Activated T-helper 1 cell treated with anti-CD3 and anti-CD28 coated beads, Interleukin-12 subunit alpha, Interleukin-12 subunit beta, Interleukin-2, Interleukin-4 antibody, amounts not matched to agents 30 ng/mL and 10 ng/mL and 1 ng/mL, durations not matched to agents 14 hours and 24 hours and 36 hours (primary cell): ENCODE data around the gene DNM1. TPM values are rescaled to one million over a fixed set of nuclear protein-coding genes. Genes with fewer than 3 reads are reported as not detected.

Source experiments
- DNase-seq: peaks from one replicate; pipeline ENCODE4 v3.0.0; 2021; ENCODE audit warnings: low spot score
- H3K27ac Mint-ChIP-seq: one replicate; pipeline ENCODE4 v1.8.0; 2021; ENCODE audit warnings: mild to moderate bottlenecking, mixed read lengths
- H3K27me3 Mint-ChIP-seq: one replicate; pipeline ENCODE4 v1.8.0; 2022; ENCODE audit warnings: mild to moderate bottlenecking, moderate library complexity, mixed read lengths; ENCODE audit not compliant: insufficient read depth
- H3K36me3 Mint-ChIP-seq: one replicate; pipeline ENCODE4 v1.8.0; 2021; ENCODE audit warnings: low read depth, mixed read lengths
- H3K4me1 Mint-ChIP-seq: one replicate; pipeline ENCODE4 v1.8.0; 2021; ENCODE audit warnings: low read depth, mixed read lengths
- H3K4me3 Mint-ChIP-seq: one replicate; pipeline ENCODE4 v1.8.0; 2021; ENCODE audit warnings: mild to moderate bottlenecking, moderate library complexity, mixed read lengths
- H3K9me3 Mint-ChIP-seq: one replicate; pipeline ENCODE4 v1.8.0; 2021; ENCODE audit warnings: mixed read lengths
- intact Hi-C: fragments of 100-400 bp; cut with micrococcal nuclease; formaldehyde crosslinking; loops from one replicate; pipeline ENCODE4 v1.15.1; 2024
- total RNA-seq: library from RNA; stranded (reverse); gene quantifications from 2 replicates; pipeline ENCODE4 v1.2.3, GENCODE V29; 2022

Gene DNM1
- total RNA-seq, 1 donor from 2014 or later, result 1.4 TPM

DNA sequence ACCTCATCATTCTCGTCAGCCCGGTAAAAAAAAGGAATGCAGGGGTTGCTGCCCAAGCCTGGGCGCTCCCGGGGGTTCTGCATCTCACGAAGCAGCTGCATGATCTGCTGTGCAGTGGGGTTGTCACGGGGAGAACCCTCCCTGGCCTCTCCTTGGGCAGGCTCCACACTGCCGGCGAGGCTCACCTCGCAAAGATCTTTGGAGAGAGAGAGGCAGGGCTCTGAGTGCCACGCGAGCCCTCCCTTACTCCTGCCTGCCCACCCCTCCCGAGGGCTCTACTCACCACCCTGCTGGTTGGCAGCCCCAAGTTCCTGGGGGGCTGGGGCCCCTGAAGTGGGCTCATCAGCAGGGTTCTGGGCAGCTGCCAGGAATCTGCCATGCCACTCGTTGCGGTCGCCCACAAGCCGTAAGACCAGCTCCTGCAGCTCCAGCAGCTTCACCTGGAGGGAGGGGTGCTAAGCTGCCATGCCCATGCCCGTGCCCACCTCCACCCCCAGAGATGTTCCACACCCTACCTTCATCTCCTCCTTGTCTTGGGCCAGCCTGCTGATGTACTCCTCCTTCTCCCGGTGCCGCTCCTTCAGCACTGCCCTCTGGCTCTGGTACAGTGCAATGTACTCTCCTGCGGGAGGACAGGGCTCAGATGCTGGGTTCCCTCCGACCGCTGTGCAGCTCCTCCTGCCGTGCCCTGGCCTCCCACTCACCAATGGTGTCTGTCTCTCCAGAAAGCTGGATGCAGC, 54.1 kb downstream of the DNM1 start:
- H3K4me3 Mint-ChIP-seq, result no peak overlapping the region
- H3K27ac Mint-ChIP-seq, result no peak overlapping the region
- H3K36me3 Mint-ChIP-seq, result peaks cover 17% of the 10 kb centered on the region
- no peaks in the 10 kb centered on the region for H3K9me3 Mint-ChIP-seq
- intact Hi-C loops, result no loop called here
- DNase-seq, result no peak
- peaks cover 3% of the 10 kb centered on the region for H3K27me3 Mint-ChIP-seq
- H3K4me1 Mint-ChIP-seq, result no peaks in the 10 kb centered on the region

DNA sequence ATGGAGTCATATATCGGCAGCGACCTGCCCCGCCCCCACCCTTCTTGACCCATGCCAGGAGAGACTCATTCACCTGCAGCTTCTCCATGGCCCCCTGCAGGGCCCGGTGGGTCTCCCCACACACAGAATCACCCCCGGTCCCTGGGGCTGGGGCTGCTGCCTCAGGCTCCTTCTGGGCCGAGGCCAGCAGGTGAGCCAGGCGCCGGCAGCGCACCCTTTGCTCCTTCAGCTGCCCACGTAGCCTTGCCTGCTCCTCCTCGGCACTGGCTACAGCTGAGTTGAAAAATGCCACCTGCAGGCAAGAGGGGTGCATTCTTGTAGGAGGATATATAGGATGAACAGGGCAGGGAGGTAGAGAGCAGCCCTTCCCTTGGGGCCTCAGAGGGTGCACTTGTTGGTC, 54.7 kb downstream of the DNM1 start:
- Mint-ChIP-seq H3K9me3 (no peaks in the 10 kb centered on the region), H3K4me3 (no peak overlapping the region), H3K4me1 (no peaks in the 10 kb centered on the region), H3K36me3 (peaks cover 22% of the 10 kb centered on the region), H3K27ac (no peak overlapping the region), H3K27me3 (peaks cover 1% of the 10 kb centered on the region)
- intact Hi-C loops, result no loop called here
- no peak for DNase-seq

- Mint-ChIP-seq H3K4me3 (no peak overlapping the region), H3K4me1 (no peaks in the 10 kb centered on the region), H3K36me3 (peaks cover 24% of the 10 kb centered on the region), H3K27ac (no peak overlapping the region), H3K27me3 (no peaks in the 10 kb centered on the region), H3K9me3 (no peaks in the 10 kb centered on the region)
- no peak for DNase-seq
- intact Hi-C loops, result no loop called here
Observed at GRCh38 chr9:128258326-128258725, 55.1 kb downstream of the DNM1 start.

GRCh38 chr9:128259156-128259555, 56.0 kb downstream of the DNM1 start:
- Mint-ChIP-seq H3K9me3 (no peaks in the 10 kb centered on the region), H3K27ac (no peak overlapping the region), H3K36me3 (peaks cover 24% of the 10 kb centered on the region), H3K4me3 (no peak overlapping the region), H3K27me3 (no peaks in the 10 kb centered on the region), H3K4me1 (no peaks in the 10 kb centered on the region)
- intact Hi-C loops, result no loop called here
- DNase-seq, result no peak

GRCh38 chr9:128260340-128260739, 57.2 kb downstream of the DNM1 start:
- intact Hi-C loops, result no loop called here
- Mint-ChIP-seq H3K4me3 (no peak overlapping the region), H3K36me3 (peaks cover 28% of the 10 kb centered on the region)

DNA sequence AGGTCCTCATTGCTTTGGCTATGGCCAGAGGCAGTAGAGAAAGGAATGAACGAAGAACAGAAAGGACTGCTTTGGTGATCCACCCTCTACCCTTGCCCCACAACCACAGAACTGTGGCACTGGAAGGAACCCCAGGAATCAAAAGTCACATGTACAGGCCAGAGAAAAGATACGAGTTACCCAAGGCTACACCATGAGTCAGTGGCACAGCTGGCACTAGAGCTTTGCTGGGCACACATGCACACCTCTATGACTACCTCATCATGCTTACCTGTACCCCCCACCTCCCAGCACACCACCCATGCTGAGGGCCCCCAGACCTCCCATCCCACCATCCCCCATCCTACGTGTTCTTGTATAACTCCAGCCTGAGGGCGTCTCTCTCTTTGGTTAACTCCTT, 59.5 kb downstream of the DNM1 start:
- Mint-ChIP-seq H3K27me3 (no peaks in the 10 kb centered on the region), H3K27ac (no peak overlapping the region), H3K36me3 (peaks cover 29% of the 10 kb centered on the region), H3K4me3 (no peak overlapping the region), H3K4me1 (no peaks in the 10 kb centered on the region), H3K9me3 (no peaks in the 10 kb centered on the region)
- DNase-seq, result no peak
- intact Hi-C loops, result no loop called here

More at GRCh38 chr9:128260340-128260739, 57.2 kb downstream of the DNM1 start:
- Mint-ChIP-seq H3K27ac (no peak overlapping the region), H3K27me3 (no peaks in the 10 kb centered on the region), H3K4me1 (no peaks in the 10 kb centered on the region), H3K9me3 (no peaks in the 10 kb centered on the region)
- no peak for DNase-seq

DNA sequence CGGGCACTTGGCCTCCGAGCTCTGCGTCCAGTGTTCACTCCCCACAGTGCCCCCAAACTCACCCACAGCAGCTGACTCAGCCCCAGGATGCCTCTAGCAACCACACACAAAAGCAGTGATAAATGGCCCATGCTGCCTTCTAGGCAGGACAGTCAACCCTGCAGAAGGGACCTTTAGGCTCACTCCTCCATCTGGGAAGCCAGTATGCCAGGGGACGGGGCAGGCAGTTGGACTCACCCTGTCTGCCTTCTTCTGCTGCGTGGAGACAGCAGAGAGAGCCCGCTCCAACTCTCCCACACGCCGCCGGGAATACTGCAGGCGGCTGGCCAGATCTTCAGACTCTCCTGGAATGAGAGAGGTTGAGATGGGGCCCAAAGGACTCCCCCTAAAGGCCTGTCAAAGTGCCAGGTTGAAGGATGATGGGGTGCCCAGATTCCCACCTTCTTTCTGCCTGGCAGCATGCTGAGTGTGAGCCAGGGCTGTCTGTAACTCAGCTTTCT, 62.2 kb downstream of the DNM1 start:
- Mint-ChIP-seq H3K4me3 (no peak overlapping the region), H3K27me3 (no peaks in the 10 kb centered on the region), H3K36me3 (peaks cover 29% of the 10 kb centered on the region), H3K9me3 (no peaks in the 10 kb centered on the region), H3K4me1 (no peaks in the 10 kb centered on the region), H3K27ac (no peak overlapping the region)
- intact Hi-C loops, result no loop called here
- DNase-seq, result no peak

DNA sequence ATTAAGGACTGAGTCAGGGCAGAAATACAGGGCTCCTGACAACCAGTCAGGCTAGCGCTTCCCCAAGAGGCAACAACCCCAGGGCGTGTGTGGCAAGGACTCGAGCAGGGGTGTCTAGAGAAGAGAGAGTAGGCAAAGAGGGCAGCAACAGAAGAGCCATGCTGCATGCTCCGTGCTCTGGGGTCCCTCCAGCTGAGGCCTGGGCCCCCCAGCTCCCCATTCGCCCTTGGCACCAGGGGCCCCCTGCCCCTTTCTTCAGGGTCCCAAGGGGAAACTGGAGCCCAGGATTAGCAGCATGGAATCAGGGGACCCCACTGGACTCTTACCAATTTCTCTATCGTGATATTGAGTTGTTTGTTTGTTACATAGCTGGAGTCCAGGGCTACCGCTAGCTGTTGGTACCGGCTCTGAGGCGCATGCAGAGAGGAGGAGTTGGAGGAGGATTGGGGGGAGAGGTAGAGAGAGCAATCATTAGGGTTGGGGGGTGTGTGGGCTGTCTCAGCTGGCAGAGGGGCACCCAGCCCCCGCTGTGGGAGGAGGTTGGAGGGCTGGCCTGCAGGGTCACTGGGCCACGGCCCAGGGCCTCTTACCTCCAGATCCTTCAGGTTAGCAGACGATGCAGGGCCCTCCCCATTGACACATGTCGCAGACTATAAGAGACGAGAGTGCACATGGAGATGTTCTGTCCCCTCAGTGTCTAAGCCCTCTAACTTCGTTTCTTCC, 63.9 kb downstream of the DNM1 start:
- DNase-seq, result no peak
- no peak overlapping the region for H3K27ac Mint-ChIP-seq
- intact Hi-C loops, result no loop called here
- no peaks in the 10 kb centered on the region for H3K27me3 Mint-ChIP-seq
- H3K36me3 Mint-ChIP-seq, result peaks cover 22% of the 10 kb centered on the region
- H3K4me1 Mint-ChIP-seq, result no peaks in the 10 kb centered on the region
- H3K4me3 Mint-ChIP-seq, result no peak overlapping the region
- no peaks in the 10 kb centered on the region for H3K9me3 Mint-ChIP-seq

DNA sequence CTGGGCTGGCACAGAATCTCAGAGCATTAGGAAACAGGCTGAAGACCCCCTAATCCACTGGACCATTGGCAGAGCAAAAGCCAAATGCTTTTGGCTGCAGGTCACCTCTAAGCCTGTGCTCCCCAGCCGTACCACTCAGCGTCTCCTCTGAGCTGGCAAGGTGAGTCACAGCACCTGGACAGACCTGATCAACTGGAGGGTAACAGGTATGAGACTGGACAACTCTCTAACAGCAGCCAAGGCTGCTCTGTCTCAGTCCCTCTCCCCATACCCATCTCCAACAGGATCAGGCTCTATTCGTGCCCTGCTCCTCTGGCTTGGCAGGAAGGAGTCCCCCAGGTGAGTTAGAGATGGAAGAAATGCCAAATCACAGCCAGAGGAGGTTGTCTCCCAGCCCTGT, 67.9 kb downstream of the DNM1 start:
- H3K36me3 Mint-ChIP-seq, result peaks cover 14% of the 10 kb centered on the region

DNA sequence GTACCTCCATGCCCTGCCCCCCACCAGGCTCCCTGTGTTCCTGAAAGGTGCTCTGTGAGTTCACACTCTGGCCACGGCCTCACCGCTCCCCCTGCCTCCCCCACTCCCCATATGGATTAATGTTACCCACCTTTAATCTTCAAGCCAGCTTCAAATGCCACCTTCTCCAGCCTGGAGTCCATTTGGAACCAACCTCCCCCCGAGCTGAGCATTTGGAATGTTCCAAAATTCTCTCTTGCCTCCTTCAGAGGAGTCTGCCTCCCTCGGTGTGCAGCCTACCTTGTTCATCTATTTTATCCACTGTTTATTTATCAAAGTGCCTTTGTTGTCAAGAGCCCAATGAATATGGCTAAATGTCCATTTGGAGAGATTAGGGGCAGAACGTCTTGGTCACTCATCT, 68.3 kb downstream of the DNM1 start:
- H3K36me3 Mint-ChIP-seq, result peaks cover 18% of the 10 kb centered on the region
- no peak overlapping the region for H3K27ac Mint-ChIP-seq
- no peak overlapping the region for H3K4me3 Mint-ChIP-seq
- H3K4me1 Mint-ChIP-seq, result peaks cover 31% of the 10 kb centered on the region
- H3K27me3 Mint-ChIP-seq, result no peaks in the 10 kb centered on the region
- intact Hi-C loops, result no loop called here
- no peaks in the 10 kb centered on the region for H3K9me3 Mint-ChIP-seq
- no peak for DNase-seq

More for the DNA sequence above, 67.9 kb downstream of the DNM1 start:
- no peak overlapping the region for H3K27ac Mint-ChIP-seq
- H3K9me3 Mint-ChIP-seq, result no peaks in the 10 kb centered on the region
- intact Hi-C loops, result no loop called here
- H3K4me1 Mint-ChIP-seq, result peaks cover 27% of the 10 kb centered on the region
- DNase-seq, result no peak
- H3K4me3 Mint-ChIP-seq, result no peak overlapping the region
- H3K27me3 Mint-ChIP-seq, result no peaks in the 10 kb centered on the region

GRCh38 chr9:128274245-128274644, 71.1 kb downstream of the DNM1 start:
- peak overlapping the region; percentile 98 for H3K4me3 Mint-ChIP-seq
- DNase-seq, result no peak
- peaks cover 45% of the 10 kb centered on the region for H3K4me1 Mint-ChIP-seq
- intact Hi-C loops, result no loop called here
- H3K27ac Mint-ChIP-seq, result no peak overlapping the region
- H3K27me3 Mint-ChIP-seq, result no peaks in the 10 kb centered on the region
- peaks cover 14% of the 10 kb centered on the region for H3K36me3 Mint-ChIP-seq
- no peaks in the 10 kb centered on the region for H3K9me3 Mint-ChIP-seq

- Mint-ChIP-seq H3K36me3 (peaks cover 16% of the 10 kb centered on the region), H3K4me3 (peak within 1 kb of the TSS; percentile 98), H3K27me3 (no peaks in the 10 kb centered on the region), H3K4me1 (peaks cover 54% of the 10 kb centered on the region), H3K27ac (peak within 1 kb of the TSS; percentile 91), H3K9me3 (no peaks in the 10 kb centered on the region)
- intact Hi-C loops, result loop anchor here (1.0 to 5.0 kb wide), 10 partner anchors 25 to 277 kb away; partner anchors contain the start of genes BBLN, COQ4, DNM1 and GLE1
- no peak for DNase-seq
Observed at GRCh38 chr9:128275198-128276007, 72.2 kb downstream of the DNM1 start, which contains the start of gene GOLGA2. Gene GOLGA2, minus strand, starts transcription at chr9:128276007. Its CDS starts 31 bp downstream, at chr9:128275976.
